ENCODE data around the gene ATM. TPM values are rescaled to one million over a fixed set of nuclear protein-coding genes. Genes with fewer than 3 reads are reported as not detected.

ATM gene
- polyA plus RNA-seq, 1 donor from 2014 or later, result 74.6 TPM

GRCh38 chr11:108199446-108200321 lies 23.2 kb upstream of the ATM start:
- H3F3A ChIP-seq (ENCODE audit: insufficient read depth, low read length, poor library complexity, severe bottlenecking), result no peaks in the 10 kb centered on the region
- H3K9me2 ChIP-seq (ENCODE audit: insufficient read depth, low read length), result no peaks in the 10 kb centered on the region
- no peaks in the 10 kb centered on the region for H3K27me3 ChIP-seq (ENCODE audit: insufficient read depth, low read depth, low read length)
- no peak overlapping the region for H2AFZ ChIP-seq (ENCODE audit: low read depth, low read length)
- no peak overlapping the region for H3K9ac ChIP-seq (ENCODE audit: low read length)
- H4K20me1 ChIP-seq (ENCODE audit: insufficient read depth), result no peaks in the 10 kb centered on the region
- no peaks in the 10 kb centered on the region for H3K79me2 ChIP-seq (replicated peaks; ENCODE audit: insufficient read depth, low read length)
- H3K4me2 ChIP-seq (ENCODE audit: low read length), result no peak overlapping the region
- no peak for TF ChIP-seq EZH2 (IDR thresholded peaks at IDR 0.05; ENCODE audit: borderline replicate concordance, insufficient read depth, low read length, poor library complexity, severe bottlenecking)
- TF ChIP-seq SMC3 (conservative IDR thresholded peaks at IDR 0.05; ENCODE audit: poor library complexity), result no peak
- TF ChIP-seq CTCF (IDR thresholded peaks at IDR 0.05; ENCODE audit: poor library complexity, severe bottlenecking), result no peak
- TF ChIP-seq RAD21 (conservative IDR thresholded peaks at IDR 0.05), result no peak
- TF ChIP-seq REST (IDR thresholded peaks at IDR 0.05; ENCODE audit: borderline replicate concordance), result no peak
- TF ChIP-seq EP300 (conservative IDR thresholded peaks at IDR 0.05; ENCODE audit: poor library complexity, severe bottlenecking), result no peak
- no peak for TF ChIP-seq MXI1 (conservative IDR thresholded peaks at IDR 0.05; ENCODE audit: poor library complexity, severe bottlenecking)
- no peak for TF ChIP-seq POLR2AphosphoS5 (IDR thresholded peaks at IDR 0.05)
- no peak overlapping the region for H3K4me3 ChIP-seq (ENCODE audit: low read length)
- H3K27ac ChIP-seq (ENCODE audit: low read length), result no peak overlapping the region
- peaks cover 13% of the 10 kb centered on the region for H3K36me3 ChIP-seq (ENCODE audit: insufficient read depth, low read length)
- peaks cover 3% of the 10 kb centered on the region for H3K9me3 ChIP-seq (ENCODE audit: low read length)

GRCh38 chr11:108203075-108203474 lies 19.8 kb upstream of the ATM start:
- peaks cover 14% of the 10 kb centered on the region for H3K36me3 ChIP-seq (ENCODE audit: insufficient read depth, low read length)
- H3K9me2 ChIP-seq (ENCODE audit: insufficient read depth, low read length), result no peaks in the 10 kb centered on the region
- no peaks in the 10 kb centered on the region for H3F3A ChIP-seq (ENCODE audit: insufficient read depth, low read length, poor library complexity, severe bottlenecking)
- no peak overlapping the region for H3K9ac ChIP-seq (ENCODE audit: low read length)
- no peak overlapping the region for H3K4me2 ChIP-seq (ENCODE audit: low read length)
- TF ChIP-seq CTCF (IDR thresholded peaks at IDR 0.05; ENCODE audit: poor library complexity, severe bottlenecking), result no peak
- TF ChIP-seq TAF1 (IDR thresholded peaks at IDR 0.05; ENCODE audit: low read depth), result no peak
- no peak for TF ChIP-seq RAD21 (conservative IDR thresholded peaks at IDR 0.05)
- no peak for TF ChIP-seq MXI1 (conservative IDR thresholded peaks at IDR 0.05; ENCODE audit: poor library complexity, severe bottlenecking)
- TF ChIP-seq EP300 (conservative IDR thresholded peaks at IDR 0.05; ENCODE audit: poor library complexity, severe bottlenecking), result no peak
- TF ChIP-seq REST (IDR thresholded peaks at IDR 0.05; ENCODE audit: borderline replicate concordance), result no peak
- TF ChIP-seq POLR2AphosphoS5 (IDR thresholded peaks at IDR 0.05), result no peak
- no peak for TF ChIP-seq SMC3 (conservative IDR thresholded peaks at IDR 0.05; ENCODE audit: poor library complexity)
- TF ChIP-seq EZH2 (IDR thresholded peaks at IDR 0.05; ENCODE audit: borderline replicate concordance, insufficient read depth, low read length, poor library complexity, severe bottlenecking), result no peak
- no peak overlapping the region for H3K27ac ChIP-seq (ENCODE audit: low read length)
- no peaks in the 10 kb centered on the region for H4K20me1 ChIP-seq (ENCODE audit: insufficient read depth)
- peaks cover 2% of the 10 kb centered on the region for H3K79me2 ChIP-seq (replicated peaks; ENCODE audit: insufficient read depth, low read length)
- no peak overlapping the region for H2AFZ ChIP-seq (ENCODE audit: low read depth, low read length)
- peaks cover 6% of the 10 kb centered on the region for H3K9me3 ChIP-seq (ENCODE audit: low read length)
- H3K4me3 ChIP-seq (ENCODE audit: low read length), result no peak overlapping the region
- H3K27me3 ChIP-seq (ENCODE audit: insufficient read depth, low read depth, low read length), result no peaks in the 10 kb centered on the region

Measured in neural cell (in vitro differentiated cells).